Mammary epithelial cell (primary cell): ENCODE measurements around the gene SPINK2.

Experiments
- EZH2 ChIP-seq: IDR thresholded peaks from 2 replicates; pipeline ENCODE4 v1.6.1; 2012; ENCODE audit warnings: low read length, inconsistent platforms, borderline replicate concordance
- TF ChIP-seq, protein P1 (sequence below), 2 donors: IDR thresholded peaks in 1 of 2; conservative IDR thresholded peaks in 1 of 2; 2 replicates each; pipeline ENCODE4 v1.5.1; 2011 to 2012; ENCODE audit warnings: inconsistent platforms in 2 of 2, low read length in 2 of 2, mild to moderate bottlenecking in 2 of 2, control low read depth in 1 of 2, low read depth in 1 of 2; ENCODE audit not compliant: insufficient read depth in 1 of 2; ENCODE audit errors: extremely low read depth in 1 of 2

DNA sequence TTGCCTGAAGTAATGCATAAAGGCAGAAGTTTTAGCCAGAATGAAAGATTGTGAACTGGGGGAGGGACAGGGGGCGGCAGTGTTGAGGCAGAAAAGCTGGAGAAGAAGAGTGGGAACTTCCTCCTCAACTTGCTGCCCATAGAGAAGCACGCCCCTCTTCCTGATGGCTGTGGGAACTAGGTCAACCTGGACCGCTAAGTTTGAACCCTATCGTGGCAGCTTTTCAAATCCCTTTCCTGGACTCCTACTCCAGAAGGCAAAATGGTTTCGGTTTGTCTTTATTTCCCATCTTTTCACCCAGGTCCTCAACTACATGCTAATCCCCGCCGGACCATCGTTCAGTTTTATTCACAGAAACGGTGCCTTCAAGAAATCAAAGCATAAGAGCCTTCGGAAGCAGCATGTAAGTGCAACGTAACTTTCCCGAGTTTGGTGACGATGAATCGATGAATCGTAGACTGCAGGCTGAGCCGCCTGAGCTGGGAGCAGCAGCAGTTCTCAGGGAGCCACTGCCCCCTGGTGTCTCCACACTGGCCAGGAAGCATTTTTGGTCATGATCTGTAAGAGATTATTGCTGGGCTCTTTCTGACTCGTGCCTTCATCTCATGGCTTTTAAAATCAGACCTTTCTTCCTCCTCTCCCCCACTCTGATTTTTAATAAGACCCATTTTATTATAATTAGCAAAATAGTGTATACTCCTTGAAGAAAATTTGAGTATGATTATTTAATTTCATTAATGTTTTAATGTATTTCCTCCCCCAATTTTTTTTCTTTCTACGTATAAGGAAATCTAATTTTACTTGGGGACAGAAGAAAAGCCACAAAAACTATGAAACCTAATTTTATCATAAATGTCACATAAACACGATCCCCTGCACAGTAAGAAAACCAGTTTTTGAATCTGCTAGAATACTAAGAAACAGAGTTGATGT is 21.4 kb downstream of the SPINK2 start:
- no peak for TF ChIP-seq EZH2
- TF ChIP-seq, protein P1, sequence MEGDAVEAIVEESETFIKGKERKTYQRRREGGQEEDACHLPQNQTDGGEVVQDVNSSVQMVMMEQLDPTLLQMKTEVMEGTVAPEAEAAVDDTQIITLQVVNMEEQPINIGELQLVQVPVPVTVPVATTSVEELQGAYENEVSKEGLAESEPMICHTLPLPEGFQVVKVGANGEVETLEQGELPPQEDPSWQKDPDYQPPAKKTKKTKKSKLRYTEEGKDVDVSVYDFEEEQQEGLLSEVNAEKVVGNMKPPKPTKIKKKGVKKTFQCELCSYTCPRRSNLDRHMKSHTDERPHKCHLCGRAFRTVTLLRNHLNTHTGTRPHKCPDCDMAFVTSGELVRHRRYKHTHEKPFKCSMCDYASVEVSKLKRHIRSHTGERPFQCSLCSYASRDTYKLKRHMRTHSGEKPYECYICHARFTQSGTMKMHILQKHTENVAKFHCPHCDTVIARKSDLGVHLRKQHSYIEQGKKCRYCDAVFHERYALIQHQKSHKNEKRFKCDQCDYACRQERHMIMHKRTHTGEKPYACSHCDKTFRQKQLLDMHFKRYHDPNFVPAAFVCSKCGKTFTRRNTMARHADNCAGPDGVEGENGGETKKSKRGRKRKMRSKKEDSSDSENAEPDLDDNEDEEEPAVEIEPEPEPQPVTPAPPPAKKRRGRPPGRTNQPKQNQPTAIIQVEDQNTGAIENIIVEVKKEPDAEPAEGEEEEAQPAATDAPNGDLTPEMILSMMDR (conservative IDR thresholded peaks at IDR 0.05 in 1 of 2, IDR thresholded peaks at IDR 0.05 in 1 of 2; ENCODE audit: extremely low read depth in 1 of 2, insufficient read depth in 1 of 2, low read depth in 1 of 2, low read length in 2 of 2): peak; percentile 80 to 95
